Spinal cord (tissue), 10 donors: ENCODE measurements around the gene NOC2L. TPM values are rescaled to one million over a fixed set of nuclear protein-coding genes. Genes with fewer than 3 reads are reported as not detected.

ENCODE experiments used
- DNase-seq, 6 donors: peaks; one replicate each; pipeline versions ENCODE4 v3.0.0 to v3.0.0-alpha.2; 2013 to 2015; ENCODE audit warnings: low spot score in 6 of 6, low read depth in 4 of 6
- H3K27ac ChIP-seq: one replicate; pipeline ENCODE4 v1.5.1; 2013; ENCODE audit warnings: low read depth, low read length, control low read depth
- H3K27me3 ChIP-seq: one replicate; pipeline ENCODE4 v1.6.1; 2013; ENCODE audit warnings: low read length; ENCODE audit not compliant: control insufficient read depth, insufficient read depth
- H3K36me3 ChIP-seq: one replicate; pipeline ENCODE4 v1.6.1; 2013; ENCODE audit warnings: low read length; ENCODE audit not compliant: control insufficient read depth, insufficient read depth
- H3K4me1 ChIP-seq: one replicate; pipeline ENCODE4 v1.6.1; 2013; ENCODE audit warnings: low read length; ENCODE audit not compliant: control insufficient read depth, insufficient read depth
- H3K4me3 ChIP-seq: one replicate; pipeline ENCODE4 v1.5.1; 2013; ENCODE audit warnings: low read depth, low read length, control low read depth
- H3K9me3 ChIP-seq: one replicate; pipeline ENCODE4 v1.6.1; 2013; ENCODE audit warnings: low read length; ENCODE audit not compliant: control insufficient read depth, insufficient read depth
- WGBS: methylation state at CpG from one replicate; pipeline ENCODE4 v1.1.5; 2013; ENCODE audit warnings: missing lambda C conversion rate; ENCODE audit not compliant: insufficient coverage; 5-methylcytosine and 5-hydroxymethylcytosine counted together
- polyA plus RNA-seq, 2 donors: library from polyadenylated mRNA; unstranded; fragments of 120-200 nt; gene quantifications; one replicate each; pipeline ENCODE4 v1.2.1, GENCODE V29; 2013; ENCODE audit not compliant: insufficient read length in 2 of 2
- total RNA-seq, 2 donors: library from RNA; depleted of rRNA in 1 of 2; stranded (reverse); fragments of 120-200 nt in 1 of 2; fragments of >200 nt in 1 of 2; gene quantifications; one replicate each; pipeline versions ENCODE4 v1.2.3 to v1.2.4, GENCODE V29; 2013 to 2014
- donor health status: healthy.

The NOC2L gene
- total and polyA plus RNA-seq, 4 donors = 33.1 to 68.5 (median 55.9) TPM

DNA sequence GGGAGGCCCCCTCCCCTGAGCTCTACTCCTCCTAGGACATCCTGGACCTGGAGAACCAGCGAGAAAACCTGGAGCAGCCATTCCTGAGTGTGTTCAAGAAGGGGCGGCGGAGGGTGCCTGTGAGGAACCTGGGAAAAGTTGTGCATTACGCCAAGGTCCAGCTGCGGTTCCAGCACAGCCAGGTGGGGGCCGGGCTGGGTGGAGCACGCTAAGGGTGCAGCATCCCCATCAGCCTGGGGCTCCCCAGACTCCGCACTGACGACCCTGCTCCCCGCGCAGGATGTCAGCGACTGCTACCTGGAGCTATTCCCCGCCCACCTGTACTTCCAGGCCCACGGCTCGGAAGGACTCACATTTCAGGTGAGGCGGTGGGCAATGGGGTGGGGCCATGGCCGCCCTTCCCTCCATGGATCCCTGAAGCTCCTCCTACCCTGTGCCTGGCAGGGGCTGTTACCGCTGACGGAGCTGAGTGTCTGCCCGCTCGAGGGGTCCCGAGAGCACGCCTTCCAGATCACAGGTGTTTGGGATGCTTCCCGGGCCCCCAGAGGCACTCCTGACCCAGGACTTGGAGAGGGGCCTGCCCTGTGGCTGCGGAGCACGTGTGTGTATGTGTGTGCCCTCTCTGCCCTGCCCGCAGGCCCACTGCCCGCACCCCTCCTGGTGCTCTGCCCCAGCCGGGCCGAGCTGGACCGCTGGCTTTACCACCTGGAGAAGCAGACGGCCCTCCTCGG lies 11.4 kb upstream of the NOC2L start:
- Histone ChIP-seq H3K27ac (no peak overlapping the region), H3K9me3 (no peaks in the 10 kb centered on the region), H3K4me1 (peaks cover 13% of the 10 kb centered on the region), H3K27me3 (peaks cover 69% of the 10 kb centered on the region), H3K4me3 (no peak overlapping the region), H3K36me3 (peaks cover 14% of the 10 kb centered on the region)
- WGBS = 13% methylated on average over 33 of the region's 33 CpGs
- no peak for DNase-seq

DNA sequence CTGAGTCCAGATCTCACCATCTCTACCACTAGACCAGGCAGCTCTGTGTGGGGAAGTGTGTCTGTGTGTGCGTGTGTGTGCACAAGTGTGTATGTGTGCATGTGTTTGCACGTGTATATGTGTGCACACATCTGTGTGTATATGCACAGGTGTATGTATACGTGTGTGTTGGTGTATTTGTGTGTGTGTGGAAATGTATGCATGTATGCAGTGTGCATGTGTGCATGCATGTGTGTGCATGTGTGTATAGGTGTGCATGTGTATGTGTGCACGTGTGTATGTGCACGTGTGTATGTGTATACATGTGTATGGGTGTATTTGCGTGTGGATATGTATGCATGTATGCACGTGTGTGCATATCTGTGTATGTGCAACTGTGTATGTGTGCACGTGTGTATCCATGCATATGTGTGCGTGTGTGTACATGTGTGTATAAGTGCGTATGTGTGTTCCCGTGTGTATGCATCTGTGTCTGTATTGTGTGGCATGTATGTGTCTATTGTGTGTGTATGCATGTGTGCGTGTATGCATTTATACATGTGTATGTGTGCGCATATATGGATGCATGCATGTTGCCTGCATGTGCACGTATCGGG lies 10.3 kb upstream of the NOC2L start:
- H3K4me1 ChIP-seq = peaks cover 13% of the 10 kb centered on the region
- no peak overlapping the region for H3K27ac ChIP-seq
- peaks cover 69% of the 10 kb centered on the region for H3K27me3 ChIP-seq
- WGBS = 91% methylated on average over 14 of the region's 15 CpGs
- no peak overlapping the region for H3K4me3 ChIP-seq
- H3K9me3 ChIP-seq = no peaks in the 10 kb centered on the region
- H3K36me3 ChIP-seq = peaks cover 22% of the 10 kb centered on the region
- no peak for DNase-seq

DNA sequence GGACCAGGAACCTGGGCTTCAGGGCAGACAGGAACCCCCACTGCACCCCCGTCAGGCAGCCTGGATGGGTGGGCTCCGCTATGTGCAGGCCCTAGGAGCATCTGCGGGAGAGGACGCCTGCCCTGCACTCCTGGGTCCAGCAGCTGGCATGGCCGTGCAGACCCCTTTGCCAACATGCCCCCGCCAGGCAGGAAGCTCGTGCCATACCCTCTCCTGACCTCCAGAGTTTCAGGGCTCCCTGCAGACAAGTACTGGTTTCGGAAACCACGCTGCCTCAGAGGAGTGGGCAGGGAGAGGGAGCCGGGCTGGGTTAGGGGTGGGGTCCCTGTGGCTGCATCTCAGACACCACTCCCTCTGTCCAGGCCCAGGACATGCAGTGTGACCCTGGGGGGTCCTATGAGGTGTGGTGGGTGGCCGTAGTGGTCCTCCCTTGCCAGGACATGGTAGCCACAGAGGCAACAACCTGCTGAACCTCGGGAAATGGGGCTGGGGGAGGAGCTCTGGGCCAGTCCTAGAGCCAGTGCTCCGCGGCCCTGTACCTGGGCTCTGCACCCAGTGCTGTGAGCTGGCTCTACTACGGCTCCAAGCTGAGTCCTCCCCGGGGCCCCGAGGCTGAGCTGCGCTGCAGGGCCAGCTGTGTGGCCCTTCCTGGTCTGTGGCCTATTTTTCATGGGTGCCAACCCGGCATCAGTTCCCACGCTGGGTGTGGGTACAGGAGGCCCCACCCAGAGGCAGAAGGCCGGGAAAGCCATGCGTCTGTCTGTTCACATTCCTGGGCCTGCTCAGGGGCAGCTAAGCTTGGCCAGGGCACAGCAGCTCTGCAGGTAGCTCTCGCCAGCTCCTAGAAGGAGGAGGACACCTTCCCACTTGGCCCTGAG lies 8.6 kb upstream of the NOC2L start:
- no peak for DNase-seq
- H3K9me3 ChIP-seq = no peaks in the 10 kb centered on the region
- H3K27ac ChIP-seq = no peak overlapping the region
- H3K36me3 ChIP-seq = peaks cover 39% of the 10 kb centered on the region
- H3K4me3 ChIP-seq = no peak overlapping the region
- 76% methylated on average over 19 of the region's 23 CpGs for WGBS
- H3K27me3 ChIP-seq = peaks cover 67% of the 10 kb centered on the region
- H3K4me1 ChIP-seq = peaks cover 13% of the 10 kb centered on the region

DNA sequence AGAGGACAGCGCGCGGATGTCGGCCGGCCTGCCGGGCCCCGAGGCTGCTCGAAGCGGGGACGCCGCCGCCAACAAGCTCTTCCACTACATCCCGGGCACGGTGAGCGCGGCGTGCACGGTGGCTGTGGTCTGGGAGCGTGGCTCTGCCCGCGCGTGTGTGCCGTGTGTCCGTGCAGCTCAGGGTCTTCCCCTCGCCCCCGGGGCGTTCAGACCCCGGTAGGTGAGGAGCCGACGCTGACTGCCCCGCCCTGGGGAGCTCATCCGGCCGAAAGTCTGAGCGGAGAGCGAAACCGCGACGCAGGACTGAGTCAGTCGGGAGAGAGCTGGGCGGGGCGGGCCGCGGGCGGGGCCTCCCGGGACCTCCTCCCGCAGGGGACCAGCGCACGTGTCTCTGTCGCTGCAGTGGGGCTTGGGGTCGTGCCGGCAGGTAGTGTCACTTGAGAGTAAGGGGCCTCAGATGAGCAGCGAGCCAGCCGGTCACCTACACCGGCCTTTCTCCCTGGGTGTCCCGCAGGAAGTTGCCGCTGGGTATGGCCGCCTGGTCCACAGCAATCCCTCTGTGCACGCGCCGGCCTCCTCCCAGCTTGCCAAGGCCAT lies 7.7 kb upstream of the NOC2L start:
- Histone ChIP-seq H3K4me3 (peak overlapping the region; percentile 40), H3K9me3 (no peaks in the 10 kb centered on the region), H3K27me3 (peaks cover 62% of the 10 kb centered on the region), H3K4me1 (peaks cover 13% of the 10 kb centered on the region), H3K27ac (no peak overlapping the region), H3K36me3 (peaks cover 48% of the 10 kb centered on the region)
- 3% methylated on average over 60 of the region's 60 CpGs for WGBS
- no peak for DNase-seq

DNA sequence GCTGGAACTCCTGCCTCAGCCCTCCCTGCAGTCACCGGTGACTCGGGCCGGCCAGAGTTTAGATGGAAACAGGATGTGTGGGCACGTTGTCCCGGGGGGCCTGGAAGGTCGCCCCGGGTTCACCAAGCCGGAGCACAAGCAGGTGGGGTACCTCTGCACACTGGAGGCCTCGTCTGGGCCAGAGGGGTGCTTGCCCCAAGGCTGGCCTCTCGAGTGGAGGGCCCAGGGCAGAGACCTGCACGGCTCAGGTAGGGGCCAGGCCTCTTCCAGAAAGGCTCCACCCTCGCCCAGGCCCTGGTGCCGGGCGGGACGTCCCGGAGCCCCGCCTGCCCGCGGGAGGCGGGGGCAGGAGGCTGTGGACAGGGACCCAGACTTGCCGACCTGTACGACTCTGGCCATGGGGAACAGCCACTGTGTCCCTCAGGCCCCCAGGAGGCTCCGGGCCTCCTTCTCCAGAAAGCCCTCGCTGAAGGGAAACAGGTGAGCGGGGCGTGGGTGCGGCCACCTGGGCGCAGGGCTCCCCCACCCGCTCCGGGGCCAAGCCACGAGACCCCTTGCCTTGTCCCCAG lies 7.2 kb upstream of the NOC2L start, which contains the start of gene PLEKHN1:
TSS of gene PLEKHN1 (plus strand) at position 348 of the 569 bp plus-strand sequence. CDS start at position 398, 50 bp downstream.
- Histone ChIP-seq H3K36me3 (peaks cover 54% of the 10 kb centered on the region), H3K4me3 (peak within 1 kb of the TSS; percentile 40), H3K27ac (no peak within 1 kb of the TSS), H3K27me3 (peaks cover 56% of the 10 kb centered on the region), H3K4me1 (peaks cover 19% of the 10 kb centered on the region), H3K9me3 (no peaks in the 10 kb centered on the region)
- DNase-seq = no peak
- WGBS = 20% methylated on average over 31 of the region's 31 CpGs

DNA sequence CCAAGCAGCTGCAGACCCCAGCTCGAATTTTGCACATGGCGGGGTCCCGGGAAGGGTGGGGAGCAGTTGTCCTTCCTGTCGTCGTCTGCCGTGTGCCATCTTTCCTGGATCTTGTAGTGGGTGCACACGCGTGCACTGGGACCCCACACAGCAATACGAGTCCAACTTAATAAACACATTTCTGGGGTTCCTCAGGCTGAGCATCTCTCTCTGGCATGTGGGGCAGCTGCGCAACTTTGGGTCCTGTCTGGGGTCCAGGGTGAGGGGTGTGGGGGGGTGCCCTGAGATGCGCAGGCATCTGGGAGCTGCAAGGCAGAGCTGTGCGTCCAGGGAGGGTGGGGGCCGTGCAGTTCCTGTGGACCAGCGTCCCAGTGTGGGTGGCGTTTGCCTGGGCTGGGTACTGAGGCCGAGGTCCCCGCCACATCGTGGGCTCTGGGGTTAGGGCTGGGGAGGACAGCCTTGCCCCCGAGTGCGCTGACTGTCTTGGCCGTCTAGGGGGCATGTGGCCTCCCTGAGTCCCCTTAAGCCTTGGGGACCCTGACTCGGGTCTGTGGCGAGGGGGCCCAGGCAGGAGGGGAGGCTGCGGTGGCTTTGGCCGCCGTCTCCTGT lies 6.6 kb upstream of the NOC2L start:
- 86% methylated on average over 22 of the region's 26 CpGs for WGBS
- peaks cover 50% of the 10 kb centered on the region for H3K27me3 ChIP-seq
- no peaks in the 10 kb centered on the region for H3K9me3 ChIP-seq
- DNase-seq = no peak
- peaks cover 20% of the 10 kb centered on the region for H3K4me1 ChIP-seq
- H3K27ac ChIP-seq = no peak overlapping the region
- H3K36me3 ChIP-seq = peaks cover 54% of the 10 kb centered on the region
- H3K4me3 ChIP-seq = no peak overlapping the region

DNA sequence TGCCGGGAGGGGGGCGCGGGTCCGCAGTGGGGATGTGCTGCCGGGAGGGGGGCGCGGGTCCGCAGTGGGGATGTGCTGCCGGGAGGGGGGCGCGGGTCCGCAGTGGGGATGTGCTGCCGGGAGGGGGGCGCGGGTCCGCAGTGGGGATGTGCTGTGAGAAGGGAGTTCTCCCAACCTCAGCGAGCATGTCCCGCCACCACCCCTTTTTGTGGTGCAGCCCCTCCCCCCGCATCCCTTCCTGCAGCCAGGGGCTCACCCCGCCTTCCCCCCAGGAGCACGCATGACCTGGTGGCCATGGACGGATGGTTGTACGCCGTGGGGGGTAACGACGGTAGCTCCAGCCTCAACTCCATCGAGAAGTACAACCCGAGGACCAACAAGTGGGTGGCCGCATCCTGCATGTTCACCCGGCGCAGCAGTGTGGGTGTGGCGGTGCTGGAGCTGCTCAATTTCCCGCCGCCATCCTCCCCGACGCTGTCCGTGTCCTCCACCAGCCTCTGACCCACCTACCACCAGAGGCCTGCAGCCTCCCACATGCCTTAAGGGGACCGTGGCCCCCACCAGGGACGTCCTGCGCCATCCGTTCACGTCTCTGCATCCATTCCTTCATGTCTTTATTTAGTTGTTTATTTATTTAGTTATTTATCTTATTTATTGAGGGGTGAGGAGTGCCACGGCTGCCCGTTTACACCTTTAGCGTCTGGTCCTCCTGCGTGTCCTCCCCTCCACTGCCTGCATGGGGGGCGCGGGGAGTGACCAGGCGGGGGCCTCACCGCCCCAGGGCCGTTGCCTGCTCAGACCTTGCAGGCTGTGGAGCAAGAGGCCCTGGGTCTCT lies 5.9 kb upstream of the NOC2L start:
- Histone ChIP-seq H3K4me1 (peaks cover 25% of the 10 kb centered on the region), H3K36me3 (peaks cover 54% of the 10 kb centered on the region), H3K27ac (no peak overlapping the region), H3K4me3 (no peak overlapping the region), H3K9me3 (no peaks in the 10 kb centered on the region), H3K27me3 (peaks cover 43% of the 10 kb centered on the region)
- DNase-seq = no peak
- 90% methylated on average over 25 of the region's 51 CpGs for WGBS

DNA sequence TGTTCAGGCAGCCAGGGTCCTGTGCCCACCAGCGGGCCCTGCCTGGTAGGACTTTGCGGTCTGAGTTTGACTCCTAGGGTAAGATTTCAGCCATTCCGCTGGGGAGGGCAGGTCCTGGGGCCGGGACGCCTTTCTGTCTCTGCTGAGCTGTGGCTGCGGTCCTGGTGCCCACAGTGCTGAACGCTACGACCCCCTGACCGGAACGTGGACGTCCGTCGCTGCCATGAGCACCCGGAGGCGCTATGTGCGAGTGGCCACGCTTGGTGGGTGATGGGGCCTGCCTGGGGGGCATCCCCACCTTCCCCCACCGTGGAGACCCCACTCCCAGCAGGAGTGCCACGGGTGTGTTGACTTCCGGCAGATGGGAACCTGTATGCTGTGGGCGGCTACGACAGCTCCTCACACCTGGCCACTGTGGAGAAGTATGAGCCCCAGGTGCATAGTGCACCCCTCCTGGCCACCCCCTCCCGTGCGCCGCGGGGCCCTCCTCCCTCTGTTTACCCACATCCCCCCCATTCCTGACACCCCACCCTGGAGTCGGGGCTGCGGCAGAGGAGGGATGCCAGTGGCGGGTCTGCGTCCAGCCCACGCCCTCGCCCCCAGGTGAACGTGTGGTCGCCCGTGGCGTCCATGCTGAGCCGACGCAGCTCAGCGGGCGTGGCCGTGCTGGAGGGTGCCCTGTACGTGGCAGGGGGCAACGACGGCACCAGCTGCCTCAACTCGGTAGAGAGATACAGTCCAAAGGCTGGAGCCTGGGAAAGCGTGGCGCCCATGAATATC lies 4.9 kb upstream of the NOC2L start:
- Histone ChIP-seq H3K9me3 (no peaks in the 10 kb centered on the region), H3K27me3 (peaks cover 38% of the 10 kb centered on the region), H3K27ac (no peak overlapping the region), H3K4me1 (peaks cover 31% of the 10 kb centered on the region), H3K4me3 (no peak overlapping the region), H3K36me3 (peaks cover 54% of the 10 kb centered on the region)
- DNase-seq = no peak
- WGBS = 92% methylated on average over 42 of the region's 47 CpGs
